ENCODE results near the gene RELN. TPM values are rescaled to one million over a fixed set of nuclear protein-coding genes. Genes with fewer than 3 reads are reported as not detected.

RELN gene
- total RNA-seq, 1 experiment from 2014 or later: 0.02 TPM

- Mint-ChIP-seq H3K9me3 (no peaks in the 10 kb centered on the region), H3K36me3 (ENCODE audit: insufficient read depth in 1 of 3, low read depth in 3 of 3) (no peaks in the 10 kb centered on the region), H3K27ac (no peak overlapping the region), H3K4me3 (no peak overlapping the region), H3K4me1 (no peaks in the 10 kb centered on the region), H3K27me3 (ENCODE audit: low read depth) (peaks cover 8% of the 10 kb centered on the region; the same call in 1 of the 2 replicates)
- H2BK5ac ChIP-seq (ENCODE audit: insufficient read length, low read length): no peak overlapping the region
- no peak overlapping the region for H3K9ac ChIP-seq (ENCODE audit: extremely low read depth, insufficient read length, low read length)
- H3T11ph ChIP-seq (ENCODE audit: low read length): no peak overlapping the region
- no peak overlapping the region for H2AK5ac ChIP-seq (ENCODE audit: insufficient read length, low read length)
- H4K8ac ChIP-seq (replicated peaks; ENCODE audit: insufficient read length, low read depth, low read length): no peak overlapping the region
- H3K23ac ChIP-seq (ENCODE audit: insufficient read length, low read depth, low read length): no peak overlapping the region
- no peak overlapping the region for H2BK20ac ChIP-seq (ENCODE audit: low read depth, low read length, poor library complexity, severe bottlenecking)
- no peaks in the 10 kb centered on the region for H3K27me3 ChIP-seq (ENCODE audit: insufficient read depth, low read length)
- H3K14ac ChIP-seq (ENCODE audit: insufficient read depth, low read length): no peak overlapping the region
- no peaks in the 10 kb centered on the region for H3K9me3 ChIP-seq (ENCODE audit: control insufficient read depth, low read depth, low read length)
- no peak overlapping the region for H2BK120ac ChIP-seq (ENCODE audit: low read depth, low read length, poor library complexity, severe bottlenecking)
- no peak overlapping the region for H3K4me2 ChIP-seq (ENCODE audit: insufficient read depth, insufficient read length, low read length)
- H3K56ac ChIP-seq (ENCODE audit: insufficient read length, low read depth, low read length): no peak overlapping the region
- no peak for DNase-seq
- no peaks in the 10 kb centered on the region for H3K79me2 ChIP-seq (ENCODE audit: insufficient read depth, low read length)
- WGBS (ENCODE audit: extremely low coverage, insufficient read length, low lambda C conversion rate): no CpG with 5 or more reads among the region's 5 CpGs
- H3K4me1 ChIP-seq (ENCODE audit: insufficient read depth, low read length): no peaks in the 10 kb centered on the region
- H4K20me1 ChIP-seq (ENCODE audit: control insufficient read depth, insufficient read depth, insufficient read length): no peaks in the 10 kb centered on the region
- H4K91ac ChIP-seq (ENCODE audit: insufficient read length, low read depth, low read length): no peak overlapping the region
- H3K27ac ChIP-seq (ENCODE audit: insufficient read length, low read depth, low read length): no peak overlapping the region
- H3K23me2 ChIP-seq (ENCODE audit: insufficient read length, low read depth, low read length, poor library complexity, severe bottlenecking): no peaks in the 10 kb centered on the region
- no peak overlapping the region for H2BK12ac ChIP-seq (ENCODE audit: insufficient read length, low read depth, low read length)
- no peaks in the 10 kb centered on the region for H3K79me1 ChIP-seq (ENCODE audit: insufficient read depth, low read depth, low read length, poor library complexity, severe bottlenecking)
- TF ChIP-seq CTCF (conservative IDR thresholded peaks at IDR 0.05): no peak
- H3K4ac ChIP-seq (ENCODE audit: low read depth, low read length): no peak overlapping the region
- no peak overlapping the region for H3K18ac ChIP-seq (ENCODE audit: insufficient read length, low read depth, low read length)
- no peak overlapping the region for H2BK15ac ChIP-seq (ENCODE audit: low read depth, low read length)
- H2AFZ ChIP-seq (ENCODE audit: low read length): no peak overlapping the region
- H4K5ac ChIP-seq (ENCODE audit: insufficient read length, low read depth, low read length): no peak overlapping the region
These were observed 412.8 kb downstream of the RELN start for GRCh38 chr7:103576641-103577040.

Measured in H9 (cell line).